ENCODE results near the gene TSLP. TPM values are rescaled to one million over a fixed set of nuclear protein-coding genes. Genes with fewer than 3 reads are reported as not detected.

The TSLP gene
- total and polyA plus RNA-seq, 10 donors = 0.34 to 1.1 (median 0.52) TPM; not detected in 1

GRCh38 chr5:111058064-111058463 lies 13.4 kb upstream of the TSLP start:
- intact Hi-C loops (cut with DNase I; ENCODE audit: low total_unique reads) = no loop called here
- Histone ChIP-seq H3K9me3 (peaks cover 0 to 12% (median 3%) of the 10 kb centered on the region in 8 donors), H3K36me3 (no peaks in the 10 kb centered on the region)

GRCh38 chr5:111060169-111060568 lies 11.3 kb upstream of the TSLP start:
- DNase-seq = no peak
- H3K36me3 ChIP-seq = no peaks in the 10 kb centered on the region
- H3K4me1 ChIP-seq = no peaks in the 10 kb centered on the region
- 86 to 98% (median 93%) methylated on average over 2 of the region's 2 CpGs for WGBS, 5 donors
- H3K4me3 ChIP-seq = no peak overlapping the region
- TF ChIP-seq POLR2A (IDR thresholded peaks at IDR 0.05) (no peak), CTCF (IDR thresholded peaks at IDR 0.05 in 8 of 11, conservative IDR thresholded peaks at IDR 0.05 in 3 of 11) (no peak)
- H3K27me3 ChIP-seq (replicated peaks in 1 of 7) = peaks cover 0 to 12% (median 0%) of the 10 kb centered on the region in 7 donors
- peaks cover 0 to 12% (median 3%) of the 10 kb centered on the region in 8 donors for H3K9me3 ChIP-seq
- intact Hi-C loops (cut with DNase I; ENCODE audit: low total_unique reads) = no loop called here
- H3K27ac ChIP-seq = no peak overlapping the region

More at GRCh38 chr5:111058064-111058463, 13.4 kb upstream of the TSLP start:
- Histone ChIP-seq H3K27ac (no peak overlapping the region), H3K4me3 (no peak overlapping the region), H3K27me3 (replicated peaks in 1 of 7) (peaks cover 0 to 12% (median 0%) of the 10 kb centered on the region in 7 donors), H3K4me1 (no peaks in the 10 kb centered on the region)
- no peak for TF ChIP-seq POLR2A (IDR thresholded peaks at IDR 0.05)
- TF ChIP-seq CTCF (IDR thresholded peaks at IDR 0.05 in 8 of 11, conservative IDR thresholded peaks at IDR 0.05 in 3 of 11) = no peak
- TF ChIP-seq POLR2AphosphoS5 (IDR thresholded peaks at IDR 0.05) = no peak
- DNase-seq = no peak

GRCh38 chr5:111061618-111062017 lies 9.9 kb upstream of the TSLP start:
- intact Hi-C loops (cut with DNase I; ENCODE audit: low total_unique reads) = no loop called here
- no peak for TF ChIP-seq POLR2A (IDR thresholded peaks at IDR 0.05)
- no peak for TF ChIP-seq POLR2AphosphoS5 (IDR thresholded peaks at IDR 0.05)
- TF ChIP-seq CTCF (IDR thresholded peaks at IDR 0.05 in 8 of 11, conservative IDR thresholded peaks at IDR 0.05 in 3 of 11) = no peak
- Histone ChIP-seq H3K4me3 (no peak overlapping the region), H3K9me3 (peaks cover 0 to 12% (median 3%) of the 10 kb centered on the region in 8 donors), H3K36me3 (no peaks in the 10 kb centered on the region), H3K4me1 (no peaks in the 10 kb centered on the region), H3K27me3 (replicated peaks in 1 of 7) (peaks cover 0 to 19% (median 0%) of the 10 kb centered on the region in 7 donors), H3K27ac (no peak overlapping the region)
- no peak for DNase-seq

- DNase-seq = no peak
- 40 to 63% (median 51%) methylated on average over 3 of the region's 3 CpGs for WGBS, 5 donors
- TF ChIP-seq POLR2AphosphoS5 (IDR thresholded peaks at IDR 0.05) (no peak), POLR2A (IDR thresholded peaks at IDR 0.05) (no peak), CTCF (IDR thresholded peaks at IDR 0.05 in 8 of 11, conservative IDR thresholded peaks at IDR 0.05 in 3 of 11) (no peak)
- intact Hi-C loops (cut with DNase I; ENCODE audit: low total_unique reads) = no loop called here
- Histone ChIP-seq H3K27ac (no peak overlapping the region), H3K36me3 (no peaks in the 10 kb centered on the region), H3K27me3 (replicated peaks in 1 of 7) (peaks cover 0 to 38% (median 3%) of the 10 kb centered on the region in 7 donors), H3K9me3 (peaks cover 0 to 12% (median 3%) of the 10 kb centered on the region in 8 donors), H3K4me3 (no peak overlapping the region), H3K4me1 (no peaks in the 10 kb centered on the region)
Observed at GRCh38 chr5:111063709-111064322, 7.7 kb upstream of the TSLP start.
